22Rv1 (cell line): ENCODE data around the gene CASKIN2.

Experiments
- ZFX ChIP-seq: fragments of 450-650 bp; IDR thresholded peaks from 2 replicates; pipeline ENCODE4 v1.6.1; 2017; ENCODE audit warnings: antibody characterized with exemption, borderline replicate concordance
- TF ChIP-seq, protein P1 (sequence below): fragments of 450-650 bp; IDR thresholded peaks from 2 replicates; pipeline ENCODE4 v1.5.1; 2017; ENCODE audit warnings: mild to moderate bottlenecking

DNA sequence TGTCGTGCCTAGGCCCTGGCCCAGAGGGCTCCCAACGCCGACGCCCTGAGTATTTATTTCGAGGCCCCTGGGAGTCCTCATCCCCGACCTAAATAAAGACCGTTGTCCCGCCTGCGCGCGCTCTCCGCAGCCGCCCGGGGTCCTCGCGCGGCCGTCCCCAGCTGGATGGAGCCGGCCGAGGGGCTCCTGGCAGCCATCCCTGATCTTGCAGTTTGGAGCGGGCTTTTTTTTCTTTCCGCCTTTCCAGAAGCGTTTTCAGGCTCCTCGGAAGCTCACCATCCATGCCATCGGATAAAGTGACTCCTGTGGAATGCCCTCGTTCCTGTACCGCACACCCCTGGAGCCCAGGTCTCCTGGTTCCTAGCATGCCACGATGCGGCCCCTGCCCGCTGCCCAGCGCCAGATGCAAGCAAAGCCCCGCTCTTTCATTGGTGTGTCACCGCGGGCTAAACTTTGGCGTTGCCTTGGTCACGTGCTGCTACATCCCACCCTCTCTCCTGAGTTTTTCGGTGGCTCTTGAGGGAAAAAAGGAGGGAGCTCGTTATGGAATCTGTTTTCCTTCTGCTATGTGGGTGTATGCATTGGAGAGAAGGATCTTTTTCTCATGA, 58.2 kb downstream of the CASKIN2 start:
- TF ChIP-seq, protein P1, sequence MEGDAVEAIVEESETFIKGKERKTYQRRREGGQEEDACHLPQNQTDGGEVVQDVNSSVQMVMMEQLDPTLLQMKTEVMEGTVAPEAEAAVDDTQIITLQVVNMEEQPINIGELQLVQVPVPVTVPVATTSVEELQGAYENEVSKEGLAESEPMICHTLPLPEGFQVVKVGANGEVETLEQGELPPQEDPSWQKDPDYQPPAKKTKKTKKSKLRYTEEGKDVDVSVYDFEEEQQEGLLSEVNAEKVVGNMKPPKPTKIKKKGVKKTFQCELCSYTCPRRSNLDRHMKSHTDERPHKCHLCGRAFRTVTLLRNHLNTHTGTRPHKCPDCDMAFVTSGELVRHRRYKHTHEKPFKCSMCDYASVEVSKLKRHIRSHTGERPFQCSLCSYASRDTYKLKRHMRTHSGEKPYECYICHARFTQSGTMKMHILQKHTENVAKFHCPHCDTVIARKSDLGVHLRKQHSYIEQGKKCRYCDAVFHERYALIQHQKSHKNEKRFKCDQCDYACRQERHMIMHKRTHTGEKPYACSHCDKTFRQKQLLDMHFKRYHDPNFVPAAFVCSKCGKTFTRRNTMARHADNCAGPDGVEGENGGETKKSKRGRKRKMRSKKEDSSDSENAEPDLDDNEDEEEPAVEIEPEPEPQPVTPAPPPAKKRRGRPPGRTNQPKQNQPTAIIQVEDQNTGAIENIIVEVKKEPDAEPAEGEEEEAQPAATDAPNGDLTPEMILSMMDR: no peak
- no peak for TF ChIP-seq ZFX
